Stimulated activated CD8-positive, alpha-beta memory T cell treated with anti-CD3 and anti-CD28 coated beads, Interleukin-2, amount 100 ng/mL, for 48 hours (primary cell): ENCODE data around the gene HDLBP.

ENCODE experiments used
- DNase-seq, 2 donors: peaks; one replicate each; pipeline ENCODE4 v3.0.0-alpha.2; 2020; ENCODE audit warnings: low read depth in 2 of 2

HDLBP gene

GRCh38 chr2:241194811-241195210 lies 120.7 kb downstream of the HDLBP start:
- DNase-seq = no peak

GRCh38 chr2:241193271-241193670 lies 122.2 kb downstream of the HDLBP start:
- no peak for DNase-seq

- no peak for DNase-seq
Measured at GRCh38 chr2:241191081-241191480, 124.4 kb downstream of the HDLBP start.

- DNase-seq = no peak
Measured at GRCh38 chr2:241190291-241190981, 125.0 kb downstream of the HDLBP start.

GRCh38 chr2:241189856-241190201 lies 125.6 kb downstream of the HDLBP start:
- no peak for DNase-seq

- no peak for DNase-seq
Measured at GRCh38 chr2:241189093-241189855, 126.2 kb downstream of the HDLBP start.

- no peak for DNase-seq
Measured at GRCh38 chr2:241188361-241189092, 126.9 kb downstream of the HDLBP start, which contains the start of gene ANO7. Gene ANO7 (plus strand): TSS chr2:241188677. CDS start chr2:241190064, 1,387 bp downstream.

GRCh38 chr2:241187918-241188234 lies 127.6 kb downstream of the HDLBP start:
- no peak for DNase-seq

GRCh38 chr2:241187101-241187917 lies 128.2 kb downstream of the HDLBP start:
- DNase-seq = no peak

- no peak for DNase-seq
Measured at GRCh38 chr2:241185961-241186360, 129.5 kb downstream of the HDLBP start.

- DNase-seq = no peak
Measured at GRCh38 chr2:241184901-241185300, 130.6 kb downstream of the HDLBP start.

- DNase-seq = no peak
Measured at GRCh38 chr2:241183221-241183620, 132.3 kb downstream of the HDLBP start.

GRCh38 chr2:241182531-241183133 lies 132.8 kb downstream of the HDLBP start:
- no peak for DNase-seq

GRCh38 chr2:241182126-241182525 lies 133.3 kb downstream of the HDLBP start:
- DNase-seq = no peak

GRCh38 chr2:241180495-241180894 lies 135.0 kb downstream of the HDLBP start:
- DNase-seq = no peak

GRCh38 chr2:241179899-241180298 lies 135.6 kb downstream of the HDLBP start:
- DNase-seq = peak in 1 of 2 donors; percentile 8

GRCh38 chr2:241178961-241179360 lies 136.5 kb downstream of the HDLBP start:
- no peak for DNase-seq

- no peak for DNase-seq
Measured at GRCh38 chr2:241177526-241178334, 137.7 kb downstream of the HDLBP start.
